Memory B cell (primary cell): ENCODE data around the gene EIF6.

ENCODE experiments used
- ATAC-seq: fragments of 150-1000 bp; cut with Tn5 transposase; 2 replicates; pipeline ENCODE4 v1.10.0; 2021; ENCODE audit warnings: low read depth, mild to moderate bottlenecking, moderate library complexity
- DNase-seq, 2 donors: peaks; one replicate each; pipeline ENCODE4 v3.0.0; 2022; ENCODE audit warnings: low spot score in 2 of 2
- H3K27ac Mint-ChIP-seq: one replicate; pipeline ENCODE4 v1.8.0; 2022; ENCODE audit warnings: mild to moderate bottlenecking, moderate library complexity, mixed read lengths
- H3K27me3 Mint-ChIP-seq: one replicate; pipeline ENCODE4 v1.8.0; 2022; ENCODE audit warnings: mixed read lengths
- H3K36me3 Mint-ChIP-seq: one replicate; pipeline ENCODE4 v1.8.0; 2022; ENCODE audit warnings: mild to moderate bottlenecking, mixed read lengths
- H3K4me1 Mint-ChIP-seq: one replicate; pipeline ENCODE4 v1.8.0; 2022; ENCODE audit warnings: mixed read lengths
- H3K4me3 Mint-ChIP-seq: one replicate; pipeline ENCODE4 v1.8.0; 2022; ENCODE audit warnings: mild to moderate bottlenecking, moderate library complexity, mixed read lengths
- H3K9me3 Mint-ChIP-seq: one replicate; pipeline ENCODE4 v1.8.0; 2022; ENCODE audit warnings: mixed read lengths

Gene EIF6

GRCh38 chr20:35284267-35284991 is at the start of gene EIF6:
EIF6 (minus strand) TSS chr20:35284772; CDS start chr20:35284487, 285 bp downstream.
- ATAC-seq (peak; percentile 83), DNase-seq (peak; percentile 49 to 71)
- peaks cover 14% of the 10 kb centered on the region for H3K36me3 Mint-ChIP-seq
- H3K27me3 Mint-ChIP-seq, result no peaks in the 10 kb centered on the region
- H3K4me1 Mint-ChIP-seq, result peaks cover 22% of the 10 kb centered on the region
- peak within 1 kb of the TSS; percentile 74 for H3K27ac Mint-ChIP-seq
- no peaks in the 10 kb centered on the region for H3K9me3 Mint-ChIP-seq
- peak within 1 kb of the TSS; percentile 90 for H3K4me3 Mint-ChIP-seq

- Mint-ChIP-seq H3K9me3 (no peaks in the 10 kb centered on the region), H3K27ac (no peak overlapping the region), H3K4me3 (no peak overlapping the region), H3K4me1 (no peaks in the 10 kb centered on the region), H3K36me3 (peaks cover 3% of the 10 kb centered on the region), H3K27me3 (no peaks in the 10 kb centered on the region)
- DNase-seq (no peak), ATAC-seq (no peak)
Measured at GRCh38 chr20:35333606-35334005, 49.0 kb upstream of the EIF6 start.

GRCh38 chr20:35332540-35333200 is 48.1 kb upstream of the EIF6 start:
- ATAC-seq, result no peak
- no peak for DNase-seq
- peaks cover 3% of the 10 kb centered on the region for H3K36me3 Mint-ChIP-seq
- H3K4me3 Mint-ChIP-seq, result no peak overlapping the region
- no peak overlapping the region for H3K27ac Mint-ChIP-seq
- H3K27me3 Mint-ChIP-seq, result no peaks in the 10 kb centered on the region
- no peaks in the 10 kb centered on the region for H3K9me3 Mint-ChIP-seq
- no peaks in the 10 kb centered on the region for H3K4me1 Mint-ChIP-seq

GRCh38 chr20:35329435-35330139 is 45.0 kb upstream of the EIF6 start:
- ATAC-seq (peak; percentile 66), DNase-seq (no peak)
- no peaks in the 10 kb centered on the region for H3K27me3 Mint-ChIP-seq
- H3K4me3 Mint-ChIP-seq, result no peak overlapping the region
- peaks cover 6% of the 10 kb centered on the region for H3K4me1 Mint-ChIP-seq
- peaks cover 11% of the 10 kb centered on the region for H3K36me3 Mint-ChIP-seq
- H3K9me3 Mint-ChIP-seq, result no peaks in the 10 kb centered on the region
- no peak overlapping the region for H3K27ac Mint-ChIP-seq

- H3K4me1 Mint-ChIP-seq, result peaks cover 6% of the 10 kb centered on the region
- no peaks in the 10 kb centered on the region for H3K27me3 Mint-ChIP-seq
- no peaks in the 10 kb centered on the region for H3K9me3 Mint-ChIP-seq
- H3K27ac Mint-ChIP-seq, result no peak overlapping the region
- peaks cover 11% of the 10 kb centered on the region for H3K36me3 Mint-ChIP-seq
- ATAC-seq (no peak), DNase-seq (no peak)
- no peak overlapping the region for H3K4me3 Mint-ChIP-seq
Measured at GRCh38 chr20:35328689-35329088, 44.1 kb upstream of the EIF6 start.

- no peak overlapping the region for H3K4me3 Mint-ChIP-seq
- no peaks in the 10 kb centered on the region for H3K27me3 Mint-ChIP-seq
- H3K9me3 Mint-ChIP-seq, result no peaks in the 10 kb centered on the region
- H3K4me1 Mint-ChIP-seq, result peaks cover 6% of the 10 kb centered on the region
- ATAC-seq, result no peak
- peaks cover 11% of the 10 kb centered on the region for H3K36me3 Mint-ChIP-seq
- no peak for DNase-seq
- peak overlapping the region; percentile 38 for H3K27ac Mint-ChIP-seq
Measured at GRCh38 chr20:35328095-35328685, 43.6 kb upstream of the EIF6 start.

- Mint-ChIP-seq H3K27me3 (no peaks in the 10 kb centered on the region), H3K36me3 (peaks cover 11% of the 10 kb centered on the region), H3K4me1 (peaks cover 6% of the 10 kb centered on the region), H3K9me3 (no peaks in the 10 kb centered on the region), H3K27ac (no peak overlapping the region), H3K4me3 (no peak overlapping the region)
- no peak for ATAC-seq
- DNase-seq, result no peak
Measured at GRCh38 chr20:35327074-35327976, 42.8 kb upstream of the EIF6 start.

- ATAC-seq, result no peak
- H3K27ac Mint-ChIP-seq, result no peak overlapping the region
Measured at GRCh38 chr20:35326740-35327073, 42.1 kb upstream of the EIF6 start.

GRCh38 chr20:35326021-35326739 is 41.6 kb upstream of the EIF6 start:
- DNase-seq (no peak), ATAC-seq (no peak)
- H3K36me3 Mint-ChIP-seq, result peaks cover 11% of the 10 kb centered on the region
- no peaks in the 10 kb centered on the region for H3K9me3 Mint-ChIP-seq
- H3K27ac Mint-ChIP-seq, result no peak overlapping the region
- H3K27me3 Mint-ChIP-seq, result no peaks in the 10 kb centered on the region
- H3K4me3 Mint-ChIP-seq, result no peak overlapping the region
- peaks cover 6% of the 10 kb centered on the region for H3K4me1 Mint-ChIP-seq

More at GRCh38 chr20:35326740-35327073, 42.1 kb upstream of the EIF6 start:
- no peaks in the 10 kb centered on the region for H3K27me3 Mint-ChIP-seq
- H3K4me1 Mint-ChIP-seq, result peaks cover 6% of the 10 kb centered on the region
- no peaks in the 10 kb centered on the region for H3K9me3 Mint-ChIP-seq
- H3K4me3 Mint-ChIP-seq, result no peak overlapping the region
- H3K36me3 Mint-ChIP-seq, result peaks cover 11% of the 10 kb centered on the region
- DNase-seq, result no peak

- Mint-ChIP-seq H3K9me3 (no peaks in the 10 kb centered on the region), H3K4me1 (peaks cover 6% of the 10 kb centered on the region), H3K36me3 (peaks cover 13% of the 10 kb centered on the region), H3K27ac (no peak overlapping the region), H3K27me3 (no peaks in the 10 kb centered on the region), H3K4me3 (no peak overlapping the region)
- ATAC-seq (no peak), DNase-seq (no peak)
Measured at GRCh38 chr20:35325401-35325800, 40.8 kb upstream of the EIF6 start.

- Mint-ChIP-seq H3K4me3 (no peak overlapping the region), H3K9me3 (no peaks in the 10 kb centered on the region), H3K27me3 (no peaks in the 10 kb centered on the region), H3K27ac (peak overlapping the region; percentile 15), H3K36me3 (peaks cover 9% of the 10 kb centered on the region), H3K4me1 (peaks cover 2% of the 10 kb centered on the region)
- DNase-seq, result no peak
- ATAC-seq, result no peak
Measured at GRCh38 chr20:35320396-35321126, 36.0 kb upstream of the EIF6 start.

- H3K27ac Mint-ChIP-seq, result no peak overlapping the region
Measured at GRCh38 chr20:35319871-35320197, 35.3 kb upstream of the EIF6 start.

More at GRCh38 chr20:35319871-35320197, 35.3 kb upstream of the EIF6 start:
- no peaks in the 10 kb centered on the region for H3K27me3 Mint-ChIP-seq
- H3K36me3 Mint-ChIP-seq, result peaks cover 9% of the 10 kb centered on the region
- ATAC-seq (no peak), DNase-seq (no peak)
- H3K9me3 Mint-ChIP-seq, result no peaks in the 10 kb centered on the region
- H3K4me3 Mint-ChIP-seq, result no peak overlapping the region
- peaks cover 7% of the 10 kb centered on the region for H3K4me1 Mint-ChIP-seq
